Stomach (tissue), 4 donors: ENCODE measurements around the gene TADA2A.

Experiments used
- EP300 ChIP-seq: sonication (generic); formaldehyde crosslinking; IDR thresholded peaks from one replicate; pipeline ENCODE4 v1.6.1; 2017; ENCODE audit warnings: antibody characterized with exemption
- POLR2A ChIP-seq, 4 donors: fragments of 450-650 bp; IDR thresholded peaks; one replicate each; pipeline ENCODE4 v1.6.1; 2016; ENCODE audit warnings: antibody characterized with exemption in 4 of 4, control low read depth in 2 of 4, mild to moderate bottlenecking in 1 of 4, moderate library complexity in 1 of 4
- TF ChIP-seq, protein P1 (sequence below), 7 experiments: fragments of 450-650 bp in 4 of 7; fragments of 200-600 bp in 3 of 7; sonication (generic) in 3 of 7; IDR thresholded peaks; one replicate each; pipeline ENCODE4 v1.5.1; 2016 to 2019; ENCODE audit warnings: antibody characterized with exemption in 7 of 7, control low read depth in 2 of 7, mild to moderate bottlenecking in 1 of 7

DNA sequence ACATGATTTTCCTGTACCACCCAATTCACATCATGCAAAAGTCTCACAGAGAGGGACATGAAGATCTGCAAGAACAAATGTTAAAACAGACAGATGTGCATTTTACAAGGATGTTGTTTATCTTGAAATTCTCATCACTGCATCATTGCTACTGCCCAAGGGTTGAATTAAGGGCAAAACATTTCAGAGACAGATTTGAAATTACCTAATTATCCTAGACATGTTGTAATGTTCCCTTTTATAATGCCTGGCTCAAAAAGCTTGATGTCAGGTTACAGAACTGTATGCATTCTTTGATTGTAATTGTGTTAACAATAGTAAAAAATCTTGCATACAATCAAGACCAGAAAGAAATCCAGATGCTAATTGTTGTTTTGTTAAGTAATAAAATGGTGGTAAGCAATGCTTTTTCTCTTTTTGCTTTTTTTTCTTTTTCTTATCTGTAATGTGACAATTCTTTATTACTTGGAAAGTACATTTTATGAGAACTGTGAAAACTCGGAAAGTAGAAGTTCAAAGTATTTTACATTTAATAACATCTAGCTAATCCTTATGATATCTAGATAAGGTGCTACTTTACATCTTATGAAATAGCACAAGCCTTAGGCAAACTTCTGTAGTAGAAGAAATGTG is 79.4 kb downstream of the TADA2A start:
- no peak for TF ChIP-seq EP300
- TF ChIP-seq, protein P1, sequence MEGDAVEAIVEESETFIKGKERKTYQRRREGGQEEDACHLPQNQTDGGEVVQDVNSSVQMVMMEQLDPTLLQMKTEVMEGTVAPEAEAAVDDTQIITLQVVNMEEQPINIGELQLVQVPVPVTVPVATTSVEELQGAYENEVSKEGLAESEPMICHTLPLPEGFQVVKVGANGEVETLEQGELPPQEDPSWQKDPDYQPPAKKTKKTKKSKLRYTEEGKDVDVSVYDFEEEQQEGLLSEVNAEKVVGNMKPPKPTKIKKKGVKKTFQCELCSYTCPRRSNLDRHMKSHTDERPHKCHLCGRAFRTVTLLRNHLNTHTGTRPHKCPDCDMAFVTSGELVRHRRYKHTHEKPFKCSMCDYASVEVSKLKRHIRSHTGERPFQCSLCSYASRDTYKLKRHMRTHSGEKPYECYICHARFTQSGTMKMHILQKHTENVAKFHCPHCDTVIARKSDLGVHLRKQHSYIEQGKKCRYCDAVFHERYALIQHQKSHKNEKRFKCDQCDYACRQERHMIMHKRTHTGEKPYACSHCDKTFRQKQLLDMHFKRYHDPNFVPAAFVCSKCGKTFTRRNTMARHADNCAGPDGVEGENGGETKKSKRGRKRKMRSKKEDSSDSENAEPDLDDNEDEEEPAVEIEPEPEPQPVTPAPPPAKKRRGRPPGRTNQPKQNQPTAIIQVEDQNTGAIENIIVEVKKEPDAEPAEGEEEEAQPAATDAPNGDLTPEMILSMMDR (IDR thresholded peaks at IDR 0.05): no peak
- TF ChIP-seq POLR2A (IDR thresholded peaks at IDR 0.05): no peak
